Mesendoderm (in vitro differentiated cells): ENCODE results near the gene POLR2L.

Source experiments
- DNase-seq: peaks from one replicate; pipeline ENCODE4 v3.0.0; 2013
- H2AK5ac ChIP-seq: 2 replicates; pipeline ENCODE4 v1.6.1; 2013; ENCODE audit warnings: low read length, inconsistent platforms
- H2BK120ac ChIP-seq: 2 replicates; pipeline ENCODE4 v1.6.1; 2013; ENCODE audit warnings: low read depth, mild to moderate bottlenecking, low read length, moderate library complexity, mixed read lengths
- H2BK15ac ChIP-seq: replicated peaks from 2 replicates; pipeline ENCODE4 v1.6.1; 2013; ENCODE audit warnings: low read depth, mild to moderate bottlenecking, moderate library complexity
- H2BK5ac ChIP-seq: 2 replicates; pipeline ENCODE4 v1.6.1; 2013; ENCODE audit warnings: low read length, inconsistent platforms
- H3K18ac ChIP-seq: 2 replicates; pipeline ENCODE4 v1.6.1; 2013; ENCODE audit warnings: mild to moderate bottlenecking, low read length, mixed read lengths
- H3K23ac ChIP-seq: one replicate; pipeline ENCODE4 v1.6.1; 2013; ENCODE audit warnings: low read length
- H3K27ac ChIP-seq: 2 replicates; pipeline ENCODE4 v1.5.1; 2013; ENCODE audit warnings: low read depth, mild to moderate bottlenecking, inconsistent platforms, low read length, moderate library complexity
- H3K27me3 ChIP-seq: 2 replicates; pipeline ENCODE4 v1.6.1; 2013; ENCODE audit warnings: low read length, control low read depth, mild to moderate bottlenecking, inconsistent platforms; ENCODE audit not compliant: insufficient read depth, poor library complexity
- H3K36me3 ChIP-seq: 2 replicates; pipeline ENCODE4 v1.6.1; 2013; ENCODE audit warnings: low read length, inconsistent platforms; ENCODE audit not compliant: control insufficient read depth, insufficient read depth
- H3K4ac ChIP-seq: one replicate; pipeline ENCODE4 v1.6.1; 2013; ENCODE audit warnings: low read depth, mild to moderate bottlenecking, low read length, moderate library complexity
- H3K4me1 ChIP-seq: 2 replicates; pipeline ENCODE4 v1.6.1; 2013; ENCODE audit warnings: low read depth, low read length, inconsistent platforms; ENCODE audit not compliant: control insufficient read depth
- H3K4me2 ChIP-seq: 2 replicates; pipeline ENCODE4 v1.6.1; 2013; ENCODE audit warnings: low read length
- H3K4me3 ChIP-seq: 2 replicates; pipeline ENCODE4 v1.5.1; 2013; ENCODE audit warnings: mild to moderate bottlenecking, low read length
- H3K56ac ChIP-seq: one replicate; pipeline ENCODE4 v1.6.1; 2013; ENCODE audit warnings: low read length
- H3K79me1 ChIP-seq: 2 replicates; pipeline ENCODE4 v1.6.1; 2013; ENCODE audit warnings: low read length, inconsistent platforms
- H3K79me2 ChIP-seq: 2 replicates; pipeline ENCODE4 v1.6.1; 2013; ENCODE audit warnings: mild to moderate bottlenecking, low read length; ENCODE audit not compliant: control insufficient read depth, insufficient read depth
- H3K9ac ChIP-seq: 2 replicates; pipeline ENCODE4 v1.6.1; 2013; ENCODE audit warnings: low read length, inconsistent platforms
- H4K5ac ChIP-seq: one replicate; pipeline ENCODE4 v1.6.1; 2013; ENCODE audit warnings: low read length
- H4K8ac ChIP-seq: one replicate; pipeline ENCODE4 v1.6.1; 2013; ENCODE audit warnings: low read depth, mild to moderate bottlenecking, control low read depth, low read length, moderate library complexity
- WGBS: extraction: QIAGEN DNeasy Blood & Tissue Kit; methylation state at CpG from one replicate; pipeline ENCODE4 v1.1.7; 2013; ENCODE audit warnings: low lambda C conversion rate, missing lambda C conversion rate; ENCODE audit not compliant: insufficient coverage; ENCODE audit errors: extremely low coverage; 5-methylcytosine and 5-hydroxymethylcytosine counted together

The POLR2L gene

GRCh38 chr11:855330-855674 lies 13.0 kb upstream of the POLR2L start:
- H3K18ac ChIP-seq = no peak overlapping the region
- H3K27me3 ChIP-seq = no peaks in the 10 kb centered on the region
- no peak overlapping the region for H3K9ac ChIP-seq
- H2AK5ac ChIP-seq = no peak overlapping the region
- no peak for DNase-seq
- no peak overlapping the region for H2BK5ac ChIP-seq
- H3K79me2 ChIP-seq = no peaks in the 10 kb centered on the region
- no peaks in the 10 kb centered on the region for H3K4me1 ChIP-seq
- H3K4me2 ChIP-seq = no peak overlapping the region
- no peak overlapping the region for H3K23ac ChIP-seq
- H3K27ac ChIP-seq = no peak overlapping the region
- H3K79me1 ChIP-seq = no peaks in the 10 kb centered on the region
- H2BK15ac ChIP-seq = no peak overlapping the region
- no CpG with 5 or more reads among the region's 7 CpGs for WGBS
- no peak overlapping the region for H2BK120ac ChIP-seq
- H3K56ac ChIP-seq = no peak overlapping the region
- no peaks in the 10 kb centered on the region for H3K36me3 ChIP-seq
- no peak overlapping the region for H3K4ac ChIP-seq
- H4K5ac ChIP-seq = no peak overlapping the region
- H3K4me3 ChIP-seq = no peak overlapping the region
- H4K8ac ChIP-seq = no peak overlapping the region

- no peak overlapping the region for H2BK120ac ChIP-seq
- no peaks in the 10 kb centered on the region for H3K79me1 ChIP-seq
- no peaks in the 10 kb centered on the region for H3K27me3 ChIP-seq
- no peak overlapping the region for H3K27ac ChIP-seq
- no peak overlapping the region for H3K4ac ChIP-seq
- no peak for DNase-seq
- no peaks in the 10 kb centered on the region for H3K36me3 ChIP-seq
- H3K9ac ChIP-seq = no peak overlapping the region
- H2AK5ac ChIP-seq = no peak overlapping the region
- no peak overlapping the region for H3K4me3 ChIP-seq
- H2BK5ac ChIP-seq = no peak overlapping the region
- no peaks in the 10 kb centered on the region for H3K4me1 ChIP-seq
- no CpG with 5 or more reads among the region's 20 CpGs for WGBS
- no peak overlapping the region for H2BK15ac ChIP-seq
- no peak overlapping the region for H3K4me2 ChIP-seq
- no peak overlapping the region for H4K8ac ChIP-seq
- H3K23ac ChIP-seq = no peak overlapping the region
- H3K79me2 ChIP-seq = no peaks in the 10 kb centered on the region
- H4K5ac ChIP-seq = no peak overlapping the region
- no peak overlapping the region for H3K18ac ChIP-seq
- H3K56ac ChIP-seq = no peak overlapping the region
Measured at GRCh38 chr11:854601-855329, 12.4 kb upstream of the POLR2L start.

GRCh38 chr11:853682-854448 lies 11.5 kb upstream of the POLR2L start:
- no peak overlapping the region for H3K4me2 ChIP-seq
- no peak overlapping the region for H3K4me3 ChIP-seq
- no CpG with 5 or more reads among the region's 27 CpGs for WGBS
- H3K27me3 ChIP-seq = no peaks in the 10 kb centered on the region
- no peak overlapping the region for H3K4ac ChIP-seq
- no peak overlapping the region for H3K56ac ChIP-seq
- H3K9ac ChIP-seq = no peak overlapping the region
- no peak overlapping the region for H4K8ac ChIP-seq
- H3K79me1 ChIP-seq = no peaks in the 10 kb centered on the region
- no peaks in the 10 kb centered on the region for H3K36me3 ChIP-seq
- no peak overlapping the region for H2BK5ac ChIP-seq
- H2BK15ac ChIP-seq = no peak overlapping the region
- no peaks in the 10 kb centered on the region for H3K4me1 ChIP-seq
- H4K5ac ChIP-seq = no peak overlapping the region
- no peak overlapping the region for H2BK120ac ChIP-seq
- H3K27ac ChIP-seq = no peak overlapping the region
- no peaks in the 10 kb centered on the region for H3K79me2 ChIP-seq
- H2AK5ac ChIP-seq = no peak overlapping the region
- H3K18ac ChIP-seq = no peak overlapping the region
- H3K23ac ChIP-seq = no peak overlapping the region
- no peak for DNase-seq

GRCh38 chr11:852762-853161 lies 10.4 kb upstream of the POLR2L start:
- no peak for DNase-seq
- Histone ChIP-seq H3K27me3 (no peaks in the 10 kb centered on the region), H2BK120ac (no peak overlapping the region), H3K27ac (no peak overlapping the region), H3K9ac (no peak overlapping the region), H3K4me3 (no peak overlapping the region), H3K4me1 (peaks cover 2% of the 10 kb centered on the region), H3K4ac (no peak overlapping the region), H4K5ac (no peak overlapping the region), H3K23ac (no peak overlapping the region), H2AK5ac (no peak overlapping the region), H2BK5ac (no peak overlapping the region), H2BK15ac (no peak overlapping the region), H3K4me2 (no peak overlapping the region), H3K79me1 (no peaks in the 10 kb centered on the region), H4K8ac (no peak overlapping the region), H3K18ac (no peak overlapping the region), H3K36me3 (no peaks in the 10 kb centered on the region), H3K56ac (no peak overlapping the region), H3K79me2 (no peaks in the 10 kb centered on the region)
- WGBS = no CpG with 5 or more reads among the region's 15 CpGs

- Histone ChIP-seq H3K9ac (no peak overlapping the region), H4K8ac (no peak overlapping the region), H3K4me3 (no peak overlapping the region), H2BK5ac (no peak overlapping the region), H3K4ac (no peak overlapping the region), H2BK120ac (no peak overlapping the region), H3K27me3 (no peaks in the 10 kb centered on the region), H3K4me2 (peak overlapping the region; percentile 29), H3K27ac (no peak overlapping the region), H2AK5ac (no peak overlapping the region), H3K79me2 (no peaks in the 10 kb centered on the region), H4K5ac (no peak overlapping the region), H3K79me1 (no peaks in the 10 kb centered on the region), H3K4me1 (peaks cover 2% of the 10 kb centered on the region), H3K23ac (no peak overlapping the region), H3K18ac (no peak overlapping the region), H3K56ac (peak overlapping the region; percentile 42), H2BK15ac (no peak overlapping the region), H3K36me3 (no peaks in the 10 kb centered on the region)
- whole genome bisulfite sequencing = no CpG with 5 or more reads among the region's 28 CpGs
- DNase-seq = peak; percentile 69
Measured at GRCh38 chr11:850775-851763, 8.7 kb upstream of the POLR2L start.
